A549 (cell line): Measurements from ENCODE around the gene CCDC87. TPM values are rescaled to one million over a fixed set of nuclear protein-coding genes. Genes with fewer than 3 reads are reported as not detected.
A peak's percentile ranks its signal among the peaks of the same experiment; 100 is the strongest.
"Not testable (repeated sequence)": the region's sequence is repeated elsewhere in the genome, so short reads cannot be mapped to it uniquely, and the experiment has no call there.

Experiments
- ATAC-seq, 2 experiments: fragments of 200-7000 bp in 1 of 2; fragments of >200 bp in 1 of 2; cut with Nextera tagmentation in 1 of 2; cut with Tn5 transposase in 1 of 2; 3 replicates each; pipeline versions ENCODE4 v1.8.0 to v1.9.1; 2018 to 2020; ENCODE audit warnings: mild to moderate bottlenecking in 1 of 2, moderate library complexity in 1 of 2
- CTCF ChIA-PET: fragments of 300-600 bp; sonication (Branson Sonifier 250); formaldehyde crosslinking; extraction: SDS; loops from one replicate; lab custom pipeline; 2021; ENCODE audit warnings: antibody characterized with exemption, inconsistent platforms; lab: Yijun Ruan, JAX
- POLR2A ChIA-PET: fragments of 350-600 bp; formaldehyde crosslinking; extraction: SDS; loops from one replicate; lab custom pipeline; 2021; ENCODE audit warnings: antibody characterized with exemption, inconsistent platforms; lab: Yijun Ruan, JAX
- DNase-seq, 2 experiments: peaks; one replicate each; pipeline versions ENCODE4 v3.0.0 to v3.0.0-alpha.2; 2011 to 2016; ENCODE audit warnings: low read depth in 1 of 2, low spot score in 1 of 2
- FAIRE-seq: peaks from 2 replicates; lab custom pipeline; 2011; peaks lifted over from hg19 to GRCh38; lab: Jason Lieb, UNC
- H3K27ac ChIP-seq, 2 experiments: fragments of >200 bp; sonication (Bioruptor Twin); formaldehyde crosslinking; 3 replicates each; pipeline ENCODE4 v1.5.1; 2016 to 2017
- H3K4me1 ChIP-seq: fragments of >200 bp; sonication (Bioruptor Twin); formaldehyde crosslinking; 3 replicates; pipeline ENCODE4 v1.6.1; 2016
- H3K4me2 ChIP-seq: fragments of >200 bp; sonication (Bioruptor Twin); formaldehyde crosslinking; 3 replicates; pipeline ENCODE4 v1.6.1; 2016
- H3K4me3 ChIP-seq: fragments of >200 bp; sonication (Bioruptor Twin); formaldehyde crosslinking; 3 replicates; pipeline ENCODE4 v1.5.1; 2016
- H3K9me3 ChIP-seq: fragments of >200 bp; sonication (Bioruptor Twin); formaldehyde crosslinking; 3 replicates; pipeline ENCODE4 v1.6.1; 2016
- CHD4 ChIP-seq: fragments of 200-600 bp; sonication (generic); IDR thresholded peaks from 2 replicates; pipeline ENCODE4 v1.6.1; 2016; ENCODE audit warnings: antibody characterized with exemption, mild to moderate bottlenecking, borderline replicate concordance
- EHF ChIP-seq: fragments of 250-450 bp; sonication (Bioruptor Pico); IDR thresholded peaks from 2 replicates; pipeline ENCODE4 v1.5.0; 2020; ENCODE audit warnings: mild to moderate bottlenecking
- FOSB ChIP-seq: fragments of 250-450 bp; sonication (Bioruptor Pico); IDR thresholded peaks from 2 replicates; pipeline ENCODE4 v1.5.0; 2020; ENCODE audit warnings: mild to moderate bottlenecking, moderate library complexity
- FOSL2 ChIP-seq, 2 experiments: fragments of 450-650 bp in 1 of 2; fragments of >200 bp in 1 of 2; sonication (Bioruptor Twin) in 1 of 2; formaldehyde crosslinking; IDR thresholded peaks; 2 replicates each; pipeline versions ENCODE4 v1.5.0 to v1.6.1; 2016 to 2020; ENCODE audit warnings: mild to moderate bottlenecking in 1 of 2, moderate library complexity in 1 of 2
- GATA3 ChIP-seq: IDR thresholded peaks from 2 replicates; pipeline ENCODE4 v1.6.1; 2012; ENCODE audit warnings: borderline replicate concordance
- HEYL ChIP-seq: fragments of 250-450 bp; sonication (Bioruptor Pico); IDR thresholded peaks from 2 replicates; pipeline ENCODE4 v1.8.0; 2021; ENCODE audit warnings: mild to moderate bottlenecking, moderate library complexity
- JUNB ChIP-seq: fragments of >200 bp; sonication (Bioruptor Twin); formaldehyde crosslinking; IDR thresholded peaks from 2 replicates; pipeline ENCODE4 v1.6.1; 2016
- KDM1A ChIP-seq: fragments of 200-600 bp; sonication (generic); IDR thresholded peaks from 2 replicates; pipeline ENCODE4 v1.6.1; 2016; ENCODE audit warnings: low read depth, mild to moderate bottlenecking
- MYC ChIP-seq: IDR thresholded peaks from 2 replicates; pipeline ENCODE4 v1.6.1; 2012; ENCODE audit warnings: mild to moderate bottlenecking, inconsistent platforms, low read length, improper control_type of control experiment, borderline replicate concordance
- NR3C1 ChIP-seq: fragments of >200 bp; sonication (Bioruptor Twin); formaldehyde crosslinking; IDR thresholded peaks from 3 replicates; pipeline ENCODE4 v1.6.1; 2017
- PHF8 ChIP-seq: fragments of 200-600 bp; sonication (generic); IDR thresholded peaks from 2 replicates; pipeline ENCODE4 v1.6.1; 2016; ENCODE audit warnings: low read depth, mild to moderate bottlenecking, antibody characterized with exemption, moderate library complexity, borderline replicate concordance
- RAD21 ChIP-seq, 2 experiments: fragments of >200 bp in 1 of 2; sonication (Bioruptor Twin) in 1 of 2; formaldehyde crosslinking in 1 of 2; IDR thresholded peaks in 1 of 2; conservative IDR thresholded peaks in 1 of 2; 2 replicates in 1 of 2; 3 replicates in 1 of 2; pipeline ENCODE4 v1.6.1; 2012 to 2018; ENCODE audit warnings: inconsistent platforms in 1 of 2
- TFCP2L1 ChIP-seq: fragments of 250-450 bp; sonication (Bioruptor Pico); IDR thresholded peaks from 2 replicates; pipeline ENCODE4 v1.5.0; 2021; ENCODE audit warnings: mild to moderate bottlenecking
- TP53 ChIP-seq: fragments of 250-450 bp; sonication (Bioruptor Pico); IDR thresholded peaks from 2 replicates; pipeline ENCODE4 v1.5.0; 2021; ENCODE audit warnings: mild to moderate bottlenecking, moderate library complexity
- ZC3H11A ChIP-seq: fragments of 450-650 bp; IDR thresholded peaks from 2 replicates; pipeline ENCODE4 v1.6.1; 2014; ENCODE audit warnings: antibody characterized with exemption, mild to moderate bottlenecking
- ZFP36 ChIP-seq: fragments of 450-650 bp; IDR thresholded peaks from 2 replicates; pipeline ENCODE4 v1.6.1; 2014; ENCODE audit warnings: borderline replicate concordance; ENCODE audit not compliant: partially characterized antibody
- WGBS: methylation state at CpG from one replicate; pipeline ENCODE4 v1.1.6; 2017; ENCODE audit errors: missing lambda C conversion rate; 5-methylcytosine and 5-hydroxymethylcytosine counted together
- polyA plus RNA-seq, 4 experiments: library from polyadenylated mRNA; depleted of rRNA in 3 of 4; stranded (reverse); fragments of >200 nt; fragmentation: RNase III in 1 of 4; extraction: RNeasy Plus Mini Kit Qiagen cat#74134 plus additional on column Dnase treatment in 1 of 4; gene quantifications; 2 replicates in 3 of 4; 3 replicates in 1 of 4; pipeline ENCODE4 v1.2.3, GENCODE V29; 2011 to 2017
- TF ChIP-seq, protein P1 (sequence below): fragments of 150-350 bp; IDR thresholded peaks from 2 replicates; pipeline ENCODE4 v1.6.1; 2014; ENCODE audit warnings: low read depth, mild to moderate bottlenecking, low read length
- TF ChIP-seq, protein P2 (sequence below): IDR thresholded peaks from 2 replicates; pipeline ENCODE4 v1.6.1; 2012
- TF ChIP-seq, protein P3 (sequence below): fragments of 250-450 bp; sonication (Bioruptor Pico); IDR thresholded peaks from 2 replicates; pipeline ENCODE4 v1.5.0; 2021; ENCODE audit warnings: mild to moderate bottlenecking, moderate library complexity, borderline replicate concordance
- TF ChIP-seq, protein P4 (sequence below): IDR thresholded peaks from 2 replicates; pipeline ENCODE4 v1.6.1; 2012
- TF ChIP-seq, protein P5 (sequence below): fragments of 200-600 bp; sonication (generic); IDR thresholded peaks from 2 replicates; pipeline ENCODE4 v1.6.1; 2016; ENCODE audit warnings: antibody characterized with exemption, mild to moderate bottlenecking, moderate library complexity

CCDC87 gene
- polyA plus RNA-seq, 2 of the 4 experiments (the other 2 are of a cell fraction): 0.47 to 0.68 TPM

DNA sequence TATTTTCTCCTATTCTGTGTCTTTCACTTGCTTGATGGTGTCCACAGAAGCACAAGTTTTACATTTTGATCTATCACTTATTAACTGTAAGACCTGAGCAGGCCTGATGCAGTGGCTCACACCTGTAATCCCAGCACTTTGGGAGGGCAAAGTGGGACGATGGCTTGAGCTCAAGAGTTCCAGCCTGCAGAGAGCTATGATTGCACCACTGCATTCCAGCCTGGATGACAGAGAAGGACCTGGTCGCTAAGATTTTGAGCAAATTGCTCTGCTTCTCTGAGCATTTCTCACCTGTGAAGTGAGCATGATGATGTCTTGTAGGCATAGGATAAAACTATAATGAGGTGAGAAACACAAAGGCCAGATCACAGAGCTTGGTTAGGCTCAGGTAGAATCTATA, 6.7 kb downstream of the CCDC87 start:
- FAIRE-seq: no peak
- Histone ChIP-seq H3K9me3 (peaks cover 5% of the 10 kb centered on the region; the same call in 1 of the 3 replicates), H3K4me1 (no peaks in the 10 kb centered on the region), H3K27ac (no peak overlapping the region), H3K4me2 (no peak overlapping the region), H3K4me3 (no peak overlapping the region)
- ChIA-PET POLR2A (interaction anchor here (1.0 kb wide), 1 partner anchor 31 kb away, joined by 3 read pairs; the partner anchor contains the start of gene RBM14), CTCF (interaction anchor here (0.8 to 1.5 kb wide), 3 partner anchors 20 to 92 kb away, joined by 4 to 6 read pairs (median 5); partner anchors contain the start of gene RBM4)
- WGBS: 13% methylated on average over 2 of the region's 2 CpGs
- no peak for TF ChIP-seq PHF8
- no peak for TF ChIP-seq TFCP2L1 (CRISPR knock-in tag)
- no peak for TF ChIP-seq FOSL2 (IDR thresholded peaks at IDR 0.05)
- no peak for TF ChIP-seq FOSL2 (CRISPR knock-in tag; IDR thresholded peaks at IDR 0.05)
- TF ChIP-seq TP53 (CRISPR knock-in tag): no peak
- no peak for TF ChIP-seq FOSB (CRISPR knock-in tag)
- no peak for TF ChIP-seq HEYL (CRISPR knock-in tag)
- no peak for TF ChIP-seq RAD21 (conservative IDR thresholded peaks at IDR 0.05 in 1 of 2, IDR thresholded peaks at IDR 0.05 in 1 of 2)
- TF ChIP-seq ZFP36: no peak
- TF ChIP-seq KDM1A: no peak
- TF ChIP-seq JUNB: no peak
- no peak for TF ChIP-seq ZC3H11A
- TF ChIP-seq, protein P1, sequence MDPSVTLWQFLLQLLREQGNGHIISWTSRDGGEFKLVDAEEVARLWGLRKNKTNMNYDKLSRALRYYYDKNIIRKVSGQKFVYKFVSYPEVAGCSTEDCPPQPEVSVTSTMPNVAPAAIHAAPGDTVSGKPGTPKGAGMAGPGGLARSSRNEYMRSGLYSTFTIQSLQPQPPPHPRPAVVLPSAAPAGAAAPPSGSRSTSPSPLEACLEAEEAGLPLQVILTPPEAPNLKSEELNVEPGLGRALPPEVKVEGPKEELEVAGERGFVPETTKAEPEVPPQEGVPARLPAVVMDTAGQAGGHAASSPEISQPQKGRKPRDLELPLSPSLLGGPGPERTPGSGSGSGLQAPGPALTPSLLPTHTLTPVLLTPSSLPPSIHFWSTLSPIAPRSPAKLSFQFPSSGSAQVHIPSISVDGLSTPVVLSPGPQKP: no peak
- peak in 1 of 2 experiments; percentile 25; a peak in 2 of 6 replicates for ATAC-seq
- DNase-seq: no peak

DNA sequence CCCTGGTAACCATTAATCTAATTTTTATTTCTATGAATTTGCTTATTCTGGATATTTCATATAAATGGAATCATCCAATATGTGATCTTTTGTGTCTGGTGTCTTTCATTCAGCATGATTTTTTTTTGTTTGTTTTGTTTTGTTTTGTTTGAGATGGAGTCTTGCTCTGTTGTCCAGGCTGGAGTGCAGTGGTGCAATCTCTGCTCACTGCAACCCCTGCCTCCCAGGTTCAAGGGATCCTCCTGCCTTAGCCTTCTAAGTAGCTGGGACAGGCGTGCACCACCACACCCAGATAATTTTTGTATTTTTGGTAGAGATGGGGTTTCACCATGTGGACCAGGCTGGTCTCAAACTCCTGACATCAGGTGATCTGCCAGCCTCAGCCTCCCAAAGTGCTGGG, 7.4 kb downstream of the CCDC87 start:
- H3K27ac ChIP-seq, H3K9me3 ChIP-seq, H3K4me2 ChIP-seq, FAIRE-seq, DNase-seq, ATAC-seq, H3K4me3 ChIP-seq, H3K4me1 ChIP-seq: not testable (repeated sequence)
- ChIA-PET CTCF (interaction anchor here (0.8 to 1.5 kb wide), 2 partner anchors 52 to 93 kb away, joined by 4 to 6 read pairs; partner anchors contain the start of gene RBM4), POLR2A (interaction anchor here (1.0 kb wide), 1 partner anchor 31 kb away, joined by 3 read pairs; the partner anchor contains the start of gene RBM14)
- WGBS: 64% methylated on average over 1 of the region's 1 CpG

DNA sequence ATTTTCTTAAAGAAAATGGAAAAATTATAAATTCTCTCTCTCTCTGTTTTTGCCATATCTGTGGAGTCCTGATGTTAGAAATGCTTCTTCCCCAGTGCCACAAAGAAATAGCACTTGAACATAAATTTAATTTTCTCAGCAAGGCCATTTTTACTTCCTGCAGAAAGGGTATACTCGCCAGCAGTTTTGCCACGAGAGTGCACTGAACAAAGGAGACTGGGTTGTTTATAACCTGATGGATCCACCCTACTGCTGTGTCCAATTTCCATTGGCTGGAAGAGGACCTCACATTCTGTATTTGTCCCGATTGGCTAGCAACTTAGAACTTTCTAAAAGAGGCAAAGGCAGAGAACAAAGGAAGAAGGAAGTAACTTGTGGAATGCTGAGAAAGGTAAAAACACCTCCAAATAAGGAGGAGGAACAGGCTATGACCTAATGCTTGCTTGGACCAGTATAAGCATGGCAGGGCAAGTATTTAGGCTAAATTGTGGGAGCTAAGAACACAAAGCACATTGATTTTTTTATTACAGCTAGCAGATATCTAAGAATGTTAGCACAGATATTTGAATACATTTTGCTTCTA, 10.2 kb downstream of the CCDC87 start:
- H3K27ac ChIP-seq, H3K4me3 ChIP-seq, FAIRE-seq, H3K4me2 ChIP-seq, ATAC-seq, H3K9me3 ChIP-seq, POLR2A ChIA-PET, H3K4me1 ChIP-seq: not testable (repeated sequence)
- WGBS: 50% methylated on average over 3 of the region's 3 CpGs
- DNase-seq: peak in 1 of 2 experiments; percentile 25
- CTCF ChIA-PET: interaction anchor here (6.9 kb wide), 1 partner anchor 11 kb away, joined by 89 read pairs; the partner anchor contains the start of genes CCDC87 and CCS

DNA sequence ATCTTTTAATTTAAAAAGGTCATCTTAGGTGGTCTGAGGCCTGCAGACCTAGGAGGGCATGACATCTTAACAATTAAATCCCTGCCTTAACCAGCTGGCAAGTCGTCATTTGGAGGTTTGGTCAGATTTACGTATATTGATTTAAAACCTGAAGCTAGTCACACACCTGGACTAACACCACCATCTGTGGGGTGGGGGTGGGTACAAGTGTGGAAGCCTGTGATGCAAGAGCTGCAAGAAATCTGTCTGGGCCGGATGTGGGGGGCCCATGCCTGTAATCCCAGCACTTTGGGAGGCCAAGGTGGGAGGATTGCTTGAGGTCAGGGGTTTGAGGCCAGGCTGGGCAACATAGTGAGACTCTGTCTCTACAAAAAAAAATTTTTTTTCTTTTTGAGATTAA, 11.6 kb downstream of the CCDC87 start:
- WGBS: 60% methylated on average over 3 of the region's 3 CpGs
- Histone ChIP-seq H3K9me3 (0 out of 3 replicates have a peak, but pooled peaks cover 5% of the 10 kb centered on the region), H3K4me1 (peaks cover 4% of the 10 kb centered on the region; the same call in 2 of the 3 replicates), H3K4me2 (no peak overlapping the region), H3K27ac (no peak overlapping the region), H3K4me3 (no peak overlapping the region)
- FAIRE-seq: no peak
- POLR2A ChIA-PET: no interaction called here
- CTCF ChIA-PET: interaction anchor here (0.6 to 6.9 kb wide), 5 partner anchors 12 to 1250 kb away, joined by 3 to 89 read pairs (median 15); partner anchors contain the start of genes CCDC87, CCS, CTSF and RBM4B
- DNase-seq: no peak
- ATAC-seq: no peak
- TF ChIP-seq GATA3: no peak
- no peak for TF ChIP-seq NR3C1
- TF ChIP-seq, protein P2, sequence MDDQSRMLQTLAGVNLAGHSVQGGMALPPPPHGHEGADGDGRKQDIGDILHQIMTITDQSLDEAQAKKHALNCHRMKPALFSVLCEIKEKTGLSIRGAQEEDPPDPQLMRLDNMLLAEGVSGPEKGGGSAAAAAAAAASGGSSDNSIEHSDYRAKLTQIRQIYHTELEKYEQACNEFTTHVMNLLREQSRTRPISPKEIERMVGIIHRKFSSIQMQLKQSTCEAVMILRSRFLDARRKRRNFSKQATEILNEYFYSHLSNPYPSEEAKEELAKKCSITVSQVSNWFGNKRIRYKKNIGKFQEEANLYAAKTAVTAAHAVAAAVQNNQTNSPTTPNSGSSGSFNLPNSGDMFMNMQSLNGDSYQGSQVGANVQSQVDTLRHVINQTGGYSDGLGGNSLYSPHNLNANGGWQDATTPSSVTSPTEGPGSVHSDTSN: no peak
- TF ChIP-seq EHF: no peak
- no peak for TF ChIP-seq MYC
- TF ChIP-seq, protein P3, sequence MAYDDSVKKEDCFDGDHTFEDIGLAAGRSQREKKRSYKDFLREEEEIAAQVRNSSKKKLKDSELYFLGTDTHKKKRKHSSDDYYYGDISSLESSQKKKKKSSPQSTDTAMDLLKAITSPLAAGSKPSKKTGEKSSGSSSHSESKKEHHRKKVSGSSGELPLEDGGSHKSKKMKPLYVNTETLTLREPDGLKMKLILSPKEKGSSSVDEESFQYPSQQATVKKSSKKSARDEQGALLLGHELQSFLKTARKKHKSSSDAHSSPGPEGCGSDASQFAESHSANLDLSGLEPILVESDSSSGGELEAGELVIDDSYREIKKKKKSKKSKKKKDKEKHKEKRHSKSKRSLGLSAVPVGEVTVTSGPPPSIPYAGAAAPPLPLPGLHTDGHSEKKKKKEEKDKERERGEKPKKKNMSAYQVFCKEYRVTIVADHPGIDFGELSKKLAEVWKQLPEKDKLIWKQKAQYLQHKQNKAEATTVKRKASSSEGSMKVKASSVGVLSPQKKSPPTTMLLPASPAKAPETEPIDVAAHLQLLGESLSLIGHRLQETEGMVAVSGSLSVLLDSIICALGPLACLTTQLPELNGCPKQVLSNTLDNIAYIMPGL (CRISPR knock-in tag): no peak
- TF ChIP-seq, protein P4, sequence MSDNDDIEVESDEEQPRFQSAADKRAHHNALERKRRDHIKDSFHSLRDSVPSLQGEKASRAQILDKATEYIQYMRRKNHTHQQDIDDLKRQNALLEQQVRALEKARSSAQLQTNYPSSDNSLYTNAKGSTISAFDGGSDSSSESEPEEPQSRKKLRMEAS: no peak
- no peak for TF ChIP-seq CHD4
- TF ChIP-seq, protein P5, sequence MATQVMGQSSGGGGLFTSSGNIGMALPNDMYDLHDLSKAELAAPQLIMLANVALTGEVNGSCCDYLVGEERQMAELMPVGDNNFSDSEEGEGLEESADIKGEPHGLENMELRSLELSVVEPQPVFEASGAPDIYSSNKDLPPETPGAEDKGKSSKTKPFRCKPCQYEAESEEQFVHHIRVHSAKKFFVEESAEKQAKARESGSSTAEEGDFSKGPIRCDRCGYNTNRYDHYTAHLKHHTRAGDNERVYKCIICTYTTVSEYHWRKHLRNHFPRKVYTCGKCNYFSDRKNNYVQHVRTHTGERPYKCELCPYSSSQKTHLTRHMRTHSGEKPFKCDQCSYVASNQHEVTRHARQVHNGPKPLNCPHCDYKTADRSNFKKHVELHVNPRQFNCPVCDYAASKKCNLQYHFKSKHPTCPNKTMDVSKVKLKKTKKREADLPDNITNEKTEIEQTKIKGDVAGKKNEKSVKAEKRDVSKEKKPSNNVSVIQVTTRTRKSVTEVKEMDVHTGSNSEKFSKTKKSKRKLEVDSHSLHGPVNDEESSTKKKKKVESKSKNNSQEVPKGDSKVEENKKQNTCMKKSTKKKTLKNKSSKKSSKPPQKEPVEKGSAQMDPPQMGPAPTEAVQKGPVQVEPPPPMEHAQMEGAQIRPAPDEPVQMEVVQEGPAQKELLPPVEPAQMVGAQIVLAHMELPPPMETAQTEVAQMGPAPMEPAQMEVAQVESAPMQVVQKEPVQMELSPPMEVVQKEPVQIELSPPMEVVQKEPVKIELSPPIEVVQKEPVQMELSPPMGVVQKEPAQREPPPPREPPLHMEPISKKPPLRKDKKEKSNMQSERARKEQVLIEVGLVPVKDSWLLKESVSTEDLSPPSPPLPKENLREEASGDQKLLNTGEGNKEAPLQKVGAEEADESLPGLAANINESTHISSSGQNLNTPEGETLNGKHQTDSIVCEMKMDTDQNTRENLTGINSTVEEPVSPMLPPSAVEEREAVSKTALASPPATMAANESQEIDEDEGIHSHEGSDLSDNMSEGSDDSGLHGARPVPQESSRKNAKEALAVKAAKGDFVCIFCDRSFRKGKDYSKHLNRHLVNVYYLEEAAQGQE: no peak
